Measurements from ENCODE around the gene DSCAM.

- TF ChIP-seq CTCF (IDR thresholded peaks at IDR 0.05) (no peak), POLR2A (IDR thresholded peaks at IDR 0.05) (no peak), EP300 (IDR thresholded peaks at IDR 0.05) (no peak), POLR2AphosphoS5 (IDR thresholded peaks at IDR 0.05) (no peak)
Measured at GRCh38 chr21:40066221-40066620, 780.7 kb downstream of the DSCAM start.

All from gastroesophageal sphincter (tissue), 3 donors.